ENCODE data around the gene SERTAD1.

The SERTAD1 gene

GRCh38 chr19:40374084-40374483 lies 51.7 kb downstream of the SERTAD1 start:
- no peak for DNase-seq

GRCh38 chr19:40371802-40372122 lies 54.0 kb downstream of the SERTAD1 start:
- DNase-seq: no peak

Data from T-helper 9 cell (primary cell).